ENCODE data around the gene KRT20. TPM values are rescaled to one million over a fixed set of nuclear protein-coding genes. Genes with fewer than 3 reads are reported as not detected.

KRT20 gene
- total and polyA plus RNA-seq, 9 of the 15 experiments (the other 6 are each of a cell fraction or from before 2014, with no cell fraction given): 0.44 TPM; not detected in 8

DNA sequence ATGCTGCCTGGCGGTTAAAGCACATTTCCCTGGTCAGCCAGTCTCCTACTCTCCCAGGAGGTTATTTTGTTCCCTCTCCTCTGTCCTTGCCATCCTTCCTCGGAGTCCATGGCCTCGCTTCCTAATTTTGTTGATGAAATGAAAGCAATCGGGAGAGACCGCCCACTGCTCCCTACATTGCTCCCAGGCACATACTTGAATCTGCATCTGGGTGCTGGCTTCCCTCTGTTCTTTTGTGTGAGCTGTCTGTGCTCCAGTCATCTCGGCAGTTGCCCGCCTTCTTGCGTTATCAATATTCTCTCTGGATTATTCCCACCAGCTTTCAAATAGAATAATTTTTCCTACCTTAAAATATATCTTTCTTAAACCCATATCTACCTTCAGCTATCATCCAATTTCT lies 41.3 kb upstream of the KRT20 start:
- no peak overlapping the region for H3K27ac ChIP-seq (ENCODE audit: extremely low read depth, low read depth, low read length)
- H4K20me1 ChIP-seq (replicated peaks; ENCODE audit: control insufficient read depth, insufficient read depth, low read length): no peaks in the 10 kb centered on the region
- peaks cover 14 to 22% of the 10 kb centered on the region in 2 experiments for H3K27me3 ChIP-seq (ENCODE audit: control insufficient read depth in 2 of 2, insufficient read depth in 2 of 2, low read length in 2 of 2)
- FAIRE-seq (no peak), ATAC-seq (no peak), DNase-seq (ENCODE audit: extremely low read depth in 1 of 4, low spot score in 3 of 4) (no peak)
- H3K36me3 ChIP-seq (ENCODE audit: control insufficient read depth, insufficient read depth, low read length): no peaks in the 10 kb centered on the region
- no peak overlapping the region for H3K4me2 ChIP-seq (ENCODE audit: insufficient read depth, low read length)
- no peak overlapping the region for H3K4me3 ChIP-seq
- CTCF ChIA-PET (ENCODE audit: low intra/inter-chr PET ratio): no interaction called here
- no peaks in the 10 kb centered on the region for H3K9me1 ChIP-seq (ENCODE audit: control insufficient read depth, insufficient read depth, low read length)
- no peaks in the 10 kb centered on the region; a peak in 1 of 5 replicates for H3K4me1 ChIP-seq (replicated peaks in 1 of 2; ENCODE audit: control insufficient read depth in 2 of 2, insufficient read depth in 2 of 2, low read length in 2 of 2)
- POLR2A ChIA-PET: interaction anchor here (0.6 kb wide), 1 partner anchor 9 kb away, joined by 3 read pairs; no protein-coding TSS in a partner anchor
- no TSS peak for BruUV-seq (replicated peaks)
- TF ChIP-seq ZNF79 (CRISPR knock-in tag; IDR thresholded peaks at IDR 0.05; ENCODE audit: low read depth) (no peak), SMARCA5 (IDR thresholded peaks at IDR 0.05) (no peak), ZNF668 (CRISPR knock-in tag; IDR thresholded peaks at IDR 0.05) (no peak), POLR2H (tag; IDR thresholded peaks at IDR 0.05; ENCODE audit: low read depth) (no peak), MYNN (IDR thresholded peaks at IDR 0.05) (no peak), MYNN (CRISPR knock-in tag; IDR thresholded peaks at IDR 0.05) (no peak), MCM7 (IDR thresholded peaks at IDR 0.05) (no peak), NFXL1 (CRISPR knock-in tag; IDR thresholded peaks at IDR 0.05) (no peak)
- TF ChIP-seq, protein P1, sequence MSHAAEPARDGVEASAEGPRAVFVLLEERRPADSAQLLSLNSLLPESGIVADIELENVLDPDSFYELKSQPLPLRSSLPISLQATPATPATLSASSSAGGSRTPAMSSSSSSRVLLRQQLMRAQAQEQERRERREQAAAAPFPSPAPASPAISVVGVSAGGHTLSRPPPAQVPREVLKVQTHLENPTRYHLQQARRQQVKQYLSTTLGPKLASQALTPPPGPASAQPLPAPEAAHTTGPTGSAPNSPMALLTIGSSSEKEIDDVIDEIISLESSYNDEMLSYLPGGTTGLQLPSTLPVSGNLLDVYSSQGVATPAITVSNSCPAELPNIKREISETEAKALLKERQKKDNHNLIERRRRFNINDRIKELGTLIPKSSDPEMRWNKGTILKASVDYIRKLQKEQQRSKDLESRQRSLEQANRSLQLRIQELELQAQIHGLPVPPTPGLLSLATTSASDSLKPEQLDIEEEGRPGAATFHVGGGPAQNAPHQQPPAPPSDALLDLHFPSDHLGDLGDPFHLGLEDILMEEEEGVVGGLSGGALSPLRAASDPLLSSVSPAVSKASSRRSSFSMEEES (CRISPR knock-in tag; IDR thresholded peaks at IDR 0.05): no peak
- TF ChIP-seq, protein P2, sequence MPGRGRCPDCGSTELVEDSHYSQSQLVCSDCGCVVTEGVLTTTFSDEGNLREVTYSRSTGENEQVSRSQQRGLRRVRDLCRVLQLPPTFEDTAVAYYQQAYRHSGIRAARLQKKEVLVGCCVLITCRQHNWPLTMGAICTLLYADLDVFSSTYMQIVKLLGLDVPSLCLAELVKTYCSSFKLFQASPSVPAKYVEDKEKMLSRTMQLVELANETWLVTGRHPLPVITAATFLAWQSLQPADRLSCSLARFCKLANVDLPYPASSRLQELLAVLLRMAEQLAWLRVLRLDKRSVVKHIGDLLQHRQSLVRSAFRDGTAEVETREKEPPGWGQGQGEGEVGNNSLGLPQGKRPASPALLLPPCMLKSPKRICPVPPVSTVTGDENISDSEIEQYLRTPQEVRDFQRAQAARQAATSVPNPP (IDR thresholded peaks at IDR 0.05; ENCODE audit: borderline replicate concordance, insufficient read depth, insufficient read length): no peak
- under 1% methylated on average over 8 of the region's 8 CpGs for WGBS (ENCODE audit: insufficient coverage, low coverage, missing lambda C conversion rate)
- intact Hi-C loops (cut with micrococcal nuclease) (no loop called here), in situ Hi-C loops (cut with MboI) (no loop called here)
- H3K79me2 ChIP-seq (ENCODE audit: control insufficient read depth, insufficient read depth, low read length): no peaks in the 10 kb centered on the region
- H2AFZ ChIP-seq (ENCODE audit: low read depth, low read length): no peak overlapping the region
- H3K9me3 ChIP-seq (replicated peaks; ENCODE audit: control insufficient read depth, insufficient read depth, low read depth, low read length): no peaks in the 10 kb centered on the region
- no peak overlapping the region for H3K9ac ChIP-seq (ENCODE audit: insufficient read depth in 1 of 2, low read depth in 2 of 2, low read length in 2 of 2)
